CD8-positive, alpha-beta memory T cell (primary cell): ENCODE results near the gene CCDC85A. TPM values are rescaled to one million over a fixed set of nuclear protein-coding genes. Genes with fewer than 3 reads are reported as not detected.

Experiments
- CTCF ChIA-PET: fragments of 350-600 bp; sonication (Branson Sonifier 250); formaldehyde crosslinking; loops from one replicate; lab custom pipeline; 2021; ENCODE audit warnings: antibody characterized with exemption; lab: Charles Lee
- POLR2A ChIA-PET: fragments of 350-600 bp; sonication (Branson Sonifier 250); formaldehyde crosslinking; loops from one replicate; lab custom pipeline; 2021; ENCODE audit warnings: antibody characterized with exemption; lab: Charles Lee
- DNase-seq, 5 donors: peaks; one replicate each; pipeline versions ENCODE4 v3.0.0 to v3.0.0-alpha.2; 2020 to 2022; ENCODE audit warnings: mixed read lengths in 1 of 5
- H3K27ac ChIP-seq: one replicate; pipeline ENCODE4 v1.7.0; 2013; ENCODE audit warnings: low read depth, mild to moderate bottlenecking, low read length, moderate library complexity
- H3K27me3 ChIP-seq: 2 replicates; pipeline ENCODE4 v1.7.0; 2013; ENCODE audit warnings: low read length, mild to moderate bottlenecking; ENCODE audit not compliant: insufficient read depth, poor library complexity, severe bottlenecking
- H3K36me3 ChIP-seq: 2 replicates; pipeline ENCODE4 v1.7.0; 2013; ENCODE audit warnings: mild to moderate bottlenecking, low read length, moderate library complexity; ENCODE audit not compliant: insufficient read depth
- H3K4me1 ChIP-seq: 2 replicates; pipeline ENCODE4 v1.7.0; 2013; ENCODE audit warnings: mild to moderate bottlenecking, low read length, moderate library complexity; ENCODE audit not compliant: insufficient read depth
- H3K4me3 ChIP-seq: 2 replicates; pipeline ENCODE4 v1.7.0; 2013; ENCODE audit warnings: mild to moderate bottlenecking, low read length
- H3K9me3 ChIP-seq: 2 replicates; pipeline ENCODE4 v1.7.0; 2013; ENCODE audit warnings: mild to moderate bottlenecking, low read length
- H3K27ac Mint-ChIP-seq, 8 donors: one replicate each; pipeline ENCODE4 v1.8.0; 2020 to 2021; ENCODE audit warnings: mixed read lengths in 8 of 8, mild to moderate bottlenecking in 6 of 8, inconsistent platforms in 3 of 8, moderate library complexity in 3 of 8
- H3K27me3 Mint-ChIP-seq, 2 donors: one replicate each; pipeline ENCODE4 v1.8.0; 2020 to 2021; ENCODE audit warnings: mixed read lengths in 2 of 2, mild to moderate bottlenecking in 1 of 2, moderate library complexity in 1 of 2
- H3K36me3 Mint-ChIP-seq, 3 donors: one replicate each; pipeline ENCODE4 v1.8.0; 2020 to 2021; ENCODE audit warnings: mixed read lengths in 3 of 3, inconsistent platforms in 1 of 3, mild to moderate bottlenecking in 1 of 3
- H3K4me1 Mint-ChIP-seq, 3 donors: one replicate each; pipeline ENCODE4 v1.8.0; 2020 to 2021; ENCODE audit warnings: mixed read lengths in 3 of 3, inconsistent platforms in 1 of 3, mild to moderate bottlenecking in 1 of 3
- H3K4me3 Mint-ChIP-seq, 7 donors: one replicate each; pipeline ENCODE4 v1.8.0; 2020 to 2021; ENCODE audit warnings: mixed read lengths in 7 of 7, mild to moderate bottlenecking in 6 of 7, moderate library complexity in 4 of 7, inconsistent platforms in 2 of 7
- H3K9me3 Mint-ChIP-seq, 5 donors: one replicate each; pipeline ENCODE4 v1.8.0; 2020 to 2022; ENCODE audit warnings: mixed read lengths in 5 of 5, mild to moderate bottlenecking in 3 of 5, moderate library complexity in 2 of 5, inconsistent platforms in 1 of 5
- polyA plus RNA-seq: library from polyadenylated mRNA; unstranded; fragments of 300-500 nt; fragmentation: Illumina TruSeq; gene quantifications from one replicate; pipeline ENCODE4 v1.2.3, GENCODE V29; 2021
- total RNA-seq, 2 experiments: library from RNA; stranded (reverse); gene quantifications; one replicate each; pipeline ENCODE4 v1.2.3, GENCODE V29; 2021

Gene CCDC85A
- total and polyA plus RNA-seq, 3 experiments from 2014 or later = not detected

- POLR2A ChIA-PET = no interaction called here
- Histone ChIP-seq H3K27ac (no peak overlapping the region), H3K4me1 (no peaks in the 10 kb centered on the region), H3K4me3 (no peak overlapping the region), H3K27me3 (no peaks in the 10 kb centered on the region), H3K36me3 (no peaks in the 10 kb centered on the region), H3K9me3 (no peaks in the 10 kb centered on the region)
- H3K4me1 Mint-ChIP-seq = no peaks in the 10 kb centered on the region
- H3K27ac Mint-ChIP-seq = no peak overlapping the region
- H3K36me3 Mint-ChIP-seq = no peaks in the 10 kb centered on the region
- H3K4me3 Mint-ChIP-seq = no peak overlapping the region
- DNase-seq = no peak
- no peaks in the 10 kb centered on the region for H3K27me3 Mint-ChIP-seq
- H3K9me3 Mint-ChIP-seq = peaks cover 3 to 22% (median 10%) of the 10 kb centered on the region in 5 donors
- CTCF ChIA-PET = no interaction called here
These were observed 111.9 kb downstream of the CCDC85A start for GRCh38 chr2:56295666-56296065.

- Histone ChIP-seq H3K9me3 (no peaks in the 10 kb centered on the region), H3K4me1 (no peaks in the 10 kb centered on the region), H3K4me3 (no peak overlapping the region), H3K36me3 (no peaks in the 10 kb centered on the region), H3K27me3 (no peaks in the 10 kb centered on the region), H3K27ac (no peak overlapping the region)
- Mint-ChIP-seq H3K27me3 (no peaks in the 10 kb centered on the region), H3K9me3 (peaks cover 2 to 19% (median 8%) of the 10 kb centered on the region in 5 donors), H3K4me3 (no peak overlapping the region), H3K27ac (no peak overlapping the region), H3K4me1 (no peaks in the 10 kb centered on the region), H3K36me3 (peaks cover 0 to 3% (median 0%) of the 10 kb centered on the region in 3 donors)
- POLR2A ChIA-PET = no interaction called here
- CTCF ChIA-PET = interaction anchor here (1.2 kb wide), 1 partner anchor 22 kb away, joined by 3 read pairs; no protein-coding TSS in a partner anchor
- no peak for DNase-seq
These were observed 113.9 kb downstream of the CCDC85A start for GRCh38 chr2:56297671-56298070.

DNA sequence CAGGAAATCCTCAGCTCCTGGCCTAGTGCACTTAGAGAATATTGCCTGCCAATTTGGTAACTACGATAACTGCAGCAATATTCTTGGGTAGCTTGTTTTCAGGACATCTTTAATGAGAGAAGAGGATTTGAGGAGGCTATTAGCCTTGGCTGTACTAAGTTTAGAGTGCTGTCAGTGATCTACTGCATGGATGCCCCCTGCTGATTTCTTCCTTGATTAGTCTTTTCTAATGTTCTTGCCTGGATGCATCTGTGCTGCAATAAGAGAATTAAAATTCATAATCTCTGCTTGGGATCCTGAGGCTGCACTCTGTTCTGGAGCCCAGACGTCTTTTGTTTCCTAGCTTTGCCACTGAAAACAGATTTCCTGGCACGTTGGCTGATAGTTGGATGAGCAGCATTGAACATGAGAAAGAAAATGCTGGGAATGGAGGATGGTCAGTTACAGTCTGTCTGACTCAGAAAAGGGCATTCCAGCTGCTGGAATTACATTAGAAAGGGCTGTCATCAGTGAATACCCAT, 115.4 kb downstream of the CCDC85A start:
- Histone ChIP-seq H3K27ac (no peak overlapping the region), H3K9me3 (no peaks in the 10 kb centered on the region), H3K36me3 (no peaks in the 10 kb centered on the region), H3K27me3 (no peaks in the 10 kb centered on the region), H3K4me3 (no peak overlapping the region), H3K4me1 (no peaks in the 10 kb centered on the region)
- DNase-seq = no peak
- Mint-ChIP-seq H3K9me3 (peaks cover 6 to 14% (median 9%) of the 10 kb centered on the region in 5 donors), H3K4me1 (no peaks in the 10 kb centered on the region), H3K27ac (no peak overlapping the region), H3K27me3 (no peaks in the 10 kb centered on the region), H3K36me3 (peaks cover 0 to 3% (median 0%) of the 10 kb centered on the region in 3 donors), H3K4me3 (no peak overlapping the region)
- ChIA-PET POLR2A (no interaction called here), CTCF (no interaction called here)

DNA sequence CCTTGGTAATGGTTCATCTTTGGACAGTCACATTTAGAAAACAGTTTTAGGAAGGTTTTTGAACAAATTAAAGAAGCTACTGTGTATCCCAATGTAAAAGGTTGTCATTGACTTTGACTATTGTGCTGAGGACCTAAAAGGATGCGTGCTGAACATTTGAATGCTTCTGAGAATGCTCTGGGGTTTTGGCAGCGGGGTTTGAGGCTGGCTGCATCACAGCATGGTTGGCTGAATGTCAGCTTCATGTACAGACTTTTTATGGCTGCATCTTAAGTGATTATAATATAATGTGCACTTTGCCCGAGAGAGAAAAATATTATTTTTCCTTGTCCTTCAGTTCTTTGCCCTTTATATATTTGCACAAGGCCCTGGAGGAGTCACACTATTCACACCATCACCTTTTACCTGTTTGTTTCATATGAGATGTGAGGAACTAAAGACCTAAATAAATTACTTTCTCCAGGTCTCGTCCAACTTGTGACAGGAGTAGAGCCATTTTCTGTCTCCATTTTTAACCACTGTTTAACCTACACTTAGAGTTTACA, 125.9 kb downstream of the CCDC85A start:
- no peak overlapping the region for H3K4me3 Mint-ChIP-seq
- no peak overlapping the region for H3K27ac ChIP-seq

GRCh38 chr2:56313500-56313921, 129.7 kb downstream of the CCDC85A start:
- no peaks in the 10 kb centered on the region for H3K4me1 Mint-ChIP-seq
- POLR2A ChIA-PET = no interaction called here
- no peaks in the 10 kb centered on the region for H3K36me3 Mint-ChIP-seq
- H3K4me3 ChIP-seq = no peak overlapping the region
- H3K4me1 ChIP-seq = no peaks in the 10 kb centered on the region
- no peak overlapping the region for H3K4me3 Mint-ChIP-seq
- no peak overlapping the region for H3K27ac ChIP-seq
- CTCF ChIA-PET = no interaction called here
- H3K36me3 ChIP-seq = no peaks in the 10 kb centered on the region
- peaks cover 2 to 21% (median 2%) of the 10 kb centered on the region in 5 donors for H3K9me3 Mint-ChIP-seq
- H3K9me3 ChIP-seq = no peaks in the 10 kb centered on the region
- DNase-seq = no peak
- H3K27ac Mint-ChIP-seq = no peak overlapping the region
- no peaks in the 10 kb centered on the region for H3K27me3 ChIP-seq
- H3K27me3 Mint-ChIP-seq = no peaks in the 10 kb centered on the region

More for the DNA sequence above, 125.9 kb downstream of the CCDC85A start:
- H3K27ac Mint-ChIP-seq = no peak overlapping the region
- no peaks in the 10 kb centered on the region for H3K4me1 Mint-ChIP-seq
- H3K36me3 ChIP-seq = no peaks in the 10 kb centered on the region
- ChIA-PET POLR2A (no interaction called here), CTCF (no interaction called here)
- H3K9me3 Mint-ChIP-seq = peaks cover 0 to 14% (median 1%) of the 10 kb centered on the region in 5 donors
- H3K27me3 ChIP-seq = no peaks in the 10 kb centered on the region
- H3K36me3 Mint-ChIP-seq = no peaks in the 10 kb centered on the region
- H3K4me3 ChIP-seq = no peak overlapping the region
- H3K9me3 ChIP-seq = no peaks in the 10 kb centered on the region
- no peaks in the 10 kb centered on the region for H3K4me1 ChIP-seq
- DNase-seq = no peak
- no peaks in the 10 kb centered on the region for H3K27me3 Mint-ChIP-seq

- no peak overlapping the region for H3K27ac Mint-ChIP-seq
- no peaks in the 10 kb centered on the region for H3K36me3 Mint-ChIP-seq
- no peaks in the 10 kb centered on the region for H3K4me1 Mint-ChIP-seq
- Histone ChIP-seq H3K4me3 (no peak overlapping the region), H3K9me3 (no peaks in the 10 kb centered on the region), H3K36me3 (no peaks in the 10 kb centered on the region), H3K27ac (no peak overlapping the region), H3K27me3 (no peaks in the 10 kb centered on the region), H3K4me1 (no peaks in the 10 kb centered on the region)
- peaks cover 2 to 17% (median 5%) of the 10 kb centered on the region in 5 donors for H3K9me3 Mint-ChIP-seq
- no peak for DNase-seq
- H3K4me3 Mint-ChIP-seq = no peak overlapping the region
- CTCF ChIA-PET = no interaction called here
- H3K27me3 Mint-ChIP-seq = no peaks in the 10 kb centered on the region
- POLR2A ChIA-PET = no interaction called here
These were observed 130.6 kb downstream of the CCDC85A start for GRCh38 chr2:56314371-56314770.

DNA sequence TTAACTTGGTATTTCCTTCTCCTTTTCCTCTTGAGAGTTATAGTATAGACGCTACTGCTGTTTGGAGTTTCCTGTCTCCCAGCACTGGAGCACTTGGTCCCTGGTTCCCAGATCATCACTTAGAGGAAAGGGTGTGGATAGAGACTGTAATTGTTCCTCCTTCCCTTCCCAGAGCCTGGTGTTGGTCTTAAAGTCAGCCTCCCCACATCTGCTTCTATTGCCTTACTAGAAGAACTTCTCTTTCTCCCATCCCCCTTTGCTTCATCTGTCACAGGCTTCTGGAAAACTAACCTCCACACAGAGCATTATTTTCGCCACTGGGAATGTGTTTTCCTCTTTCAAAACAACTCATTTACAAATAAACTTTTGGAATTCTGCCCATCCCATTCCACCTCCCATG, 131.0 kb downstream of the CCDC85A start:
- H3K27me3 ChIP-seq = no peaks in the 10 kb centered on the region
- no peaks in the 10 kb centered on the region for H3K4me1 Mint-ChIP-seq
- H3K27ac Mint-ChIP-seq = peak overlapping the region in 1 of 8 donors; percentile 85
- no peaks in the 10 kb centered on the region for H3K9me3 ChIP-seq
- no peaks in the 10 kb centered on the region for H3K36me3 Mint-ChIP-seq
- no peaks in the 10 kb centered on the region for H3K4me1 ChIP-seq
- no peaks in the 10 kb centered on the region for H3K27me3 Mint-ChIP-seq
- DNase-seq = no peak
- H3K4me3 ChIP-seq = no peak overlapping the region
- no peak overlapping the region for H3K27ac ChIP-seq
- H3K4me3 Mint-ChIP-seq = no peak overlapping the region
- H3K9me3 Mint-ChIP-seq = peaks cover 2 to 14% (median 5%) of the 10 kb centered on the region in 5 donors
- CTCF ChIA-PET = no interaction called here
- POLR2A ChIA-PET = no interaction called here
- no peaks in the 10 kb centered on the region for H3K36me3 ChIP-seq

DNA sequence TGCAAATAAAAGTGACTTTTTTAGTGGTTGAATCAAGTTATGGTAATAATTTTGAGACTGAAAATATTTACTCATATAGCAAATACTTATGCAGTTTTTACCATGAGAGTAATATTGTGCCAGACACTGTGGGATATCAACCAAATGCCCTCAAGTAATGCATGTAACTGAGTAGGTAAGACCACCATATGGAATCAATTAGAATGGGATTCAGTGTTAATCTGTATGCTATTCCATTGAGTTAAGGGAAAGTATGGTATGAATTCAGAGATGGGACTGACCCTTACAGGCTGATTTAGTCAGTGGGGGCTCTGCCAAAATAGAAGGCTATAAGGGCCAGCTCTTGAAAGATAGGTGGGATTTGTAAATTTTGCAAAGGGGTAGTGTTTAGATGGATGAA, 131.6 kb downstream of the CCDC85A start:
- CTCF ChIA-PET = no interaction called here
- POLR2A ChIA-PET = no interaction called here
- H3K4me1 Mint-ChIP-seq = no peaks in the 10 kb centered on the region
- no peaks in the 10 kb centered on the region for H3K9me3 ChIP-seq
- DNase-seq = no peak
- no peak overlapping the region for H3K27ac Mint-ChIP-seq
- H3K27ac ChIP-seq = no peak overlapping the region
- no peaks in the 10 kb centered on the region for H3K27me3 ChIP-seq
- H3K36me3 Mint-ChIP-seq = no peaks in the 10 kb centered on the region
- no peak overlapping the region for H3K4me3 Mint-ChIP-seq
- no peaks in the 10 kb centered on the region for H3K27me3 Mint-ChIP-seq
- H3K9me3 Mint-ChIP-seq = peaks cover 2 to 12% (median 5%) of the 10 kb centered on the region in 5 donors
- H3K4me1 ChIP-seq = no peaks in the 10 kb centered on the region
- H3K36me3 ChIP-seq = no peaks in the 10 kb centered on the region
- H3K4me3 ChIP-seq = no peak overlapping the region
